Peyer's patch (tissue), 4 donors: Measurements from ENCODE around the gene PPT2. TPM values are rescaled to one million over a fixed set of nuclear protein-coding genes. Genes with fewer than 3 reads are reported as not detected.

Source experiments
- DNase-seq, 3 donors: peaks; one replicate each; pipeline ENCODE4 v3.0.0-alpha.2; 2017 to 2019
- H3K27ac ChIP-seq, 4 donors: fragments of 200-600 bp; sonication (generic); one replicate each; pipeline ENCODE4 v1.5.1; 2016 to 2019
- H3K27me3 ChIP-seq, 2 donors: fragments of 200-600 bp; sonication (generic); one replicate each; pipeline ENCODE4 v1.5.1; 2019
- H3K36me3 ChIP-seq, 3 donors: fragments of 200-600 bp; sonication (generic); one replicate each; pipeline ENCODE4 v1.5.1; 2016 to 2019
- H3K4me1 ChIP-seq, 4 donors: fragments of 200-600 bp; sonication (generic); one replicate each; pipeline ENCODE4 v1.5.1; 2016 to 2019
- H3K4me3 ChIP-seq, 4 donors: fragments of 200-600 bp; sonication (generic); 1 replicate in 3 of 4; 2 replicates in 1 of 4; pipeline ENCODE4 v1.5.1; 2016 to 2019; ENCODE audit warnings: mild to moderate bottlenecking in 1 of 4
- H3K9me3 ChIP-seq, 4 donors: fragments of 200-600 bp; sonication (generic); one replicate each; pipeline ENCODE4 v1.5.1; 2016 to 2019; ENCODE audit warnings: mild to moderate bottlenecking in 1 of 4
- CTCF ChIP-seq, 6 experiments: fragments of 450-650 bp in 4 of 6; fragments of 200-600 bp in 2 of 6; sonication (generic) in 1 of 6; IDR thresholded peaks; one replicate each; pipeline ENCODE4 v1.5.1; 2017 to 2019; ENCODE audit warnings: antibody characterized with exemption in 6 of 6, mild to moderate bottlenecking in 3 of 6, moderate library complexity in 1 of 6
- POLR2A ChIP-seq, 2 donors: fragments of 450-650 bp; IDR thresholded peaks; one replicate each; pipeline ENCODE4 v1.5.1; 2017; ENCODE audit warnings: antibody characterized with exemption in 2 of 2, mild to moderate bottlenecking in 2 of 2, moderate library complexity in 2 of 2
- total RNA-seq, 4 donors: library from RNA; depleted of rRNA; stranded (reverse); fragments of >200 nt; gene quantifications; one replicate each; pipeline ENCODE4 v1.1.0, GENCODE V29; 2016

The PPT2 gene
- total RNA-seq, 4 donors from 2014 or later = 7.4 to 121 (median 26.9) TPM

- peak; percentile 93 to 99 (median 97) for DNase-seq
- Histone ChIP-seq H3K27ac (peak within 1 kb of the TSS; percentile 88 to 98 (median 94)), H3K9me3 (no peaks in the 10 kb centered on the region), H3K36me3 (peaks cover 0 to 17% (median 0%) of the 10 kb centered on the region in 3 donors), H3K27me3 (no peaks in the 10 kb centered on the region), H3K4me1 (peaks cover 0 to 37% (median 13%) of the 10 kb centered on the region in 4 donors), H3K4me3 (peak within 1 kb of the TSS; percentile 50 to 95 (median 76))
- TF ChIP-seq POLR2A (IDR thresholded peaks at IDR 0.05) = peak; percentile 26 to 71
- no peak for TF ChIP-seq CTCF (IDR thresholded peaks at IDR 0.05)
These were observed 22.0 kb downstream of the PPT2 start, which contains the start of gene AGPAT1 for GRCh38 chr6:32175711-32176475. AGPAT1 (minus strand) TSS chr6:32176084; CDS start chr6:32171496, 4,588 bp downstream.

GRCh38 chr6:32176476-32177182, 22.7 kb downstream of the PPT2 start:
- TF ChIP-seq POLR2A (IDR thresholded peaks at IDR 0.05) (no peak), CTCF (IDR thresholded peaks at IDR 0.05) (no peak)
- H3K9me3 ChIP-seq = no peaks in the 10 kb centered on the region
- peak overlapping the region; percentile 88 to 98 (median 94) for H3K27ac ChIP-seq
- peaks cover 0 to 21% (median 0%) of the 10 kb centered on the region in 3 donors for H3K36me3 ChIP-seq
- no peak for DNase-seq
- no peaks in the 10 kb centered on the region for H3K27me3 ChIP-seq
- peak overlapping the region; percentile 50 to 95 (median 76) for H3K4me3 ChIP-seq
- peaks cover 0 to 45% (median 13%) of the 10 kb centered on the region in 4 donors for H3K4me1 ChIP-seq

GRCh38 chr6:32177183-32177787, 23.3 kb downstream of the PPT2 start:
- Histone ChIP-seq H3K27ac (peak overlapping the region; percentile 88 to 98 (median 94)), H3K27me3 (no peaks in the 10 kb centered on the region), H3K4me3 (peak overlapping the region; percentile 56 to 95 (median 74)), H3K9me3 (no peaks in the 10 kb centered on the region), H3K36me3 (peaks cover 0 to 28% (median 0%) of the 10 kb centered on the region in 3 donors), H3K4me1 (peaks cover 0 to 47% (median 13%) of the 10 kb centered on the region in 4 donors)
- TF ChIP-seq POLR2A (IDR thresholded peaks at IDR 0.05) = peak; percentile 26 to 29
- TF ChIP-seq CTCF (IDR thresholded peaks at IDR 0.05) = no peak
- DNase-seq = peak in 2 of 3 donors; percentile 44 to 69

GRCh38 chr6:32177788-32178546, 24.0 kb downstream of the PPT2 start, which contains the start of gene RNF5:
RNF5 (plus strand) TSS chr6:32178405; CDS start chr6:32178512, 107 bp downstream.
- Histone ChIP-seq H3K4me3 (peak within 1 kb of the TSS; percentile 56 to 95 (median 74)), H3K27me3 (no peaks in the 10 kb centered on the region), H3K4me1 (peaks cover 0 to 45% (median 13%) of the 10 kb centered on the region in 4 donors), H3K36me3 (peaks cover 0 to 34% (median 0%) of the 10 kb centered on the region in 3 donors), H3K9me3 (no peaks in the 10 kb centered on the region), H3K27ac (peak within 1 kb of the TSS; percentile 88 to 98 (median 94))
- peak; percentile 95 to 99 (median 95) for DNase-seq
- peak; percentile 20 to 44 for TF ChIP-seq POLR2A (IDR thresholded peaks at IDR 0.05)
- TF ChIP-seq CTCF (IDR thresholded peaks at IDR 0.05) = no peak
